ENCODE results near the gene KCTD2. TPM values are rescaled to one million over a fixed set of nuclear protein-coding genes. Genes with fewer than 3 reads are reported as not detected.

Gene KCTD2
- total and polyA plus RNA-seq, 2 of the 13 experiments (the other 11 are each of a cell fraction or from before 2014, with no cell fraction given) = 28.3 to 32.6 TPM

DNA sequence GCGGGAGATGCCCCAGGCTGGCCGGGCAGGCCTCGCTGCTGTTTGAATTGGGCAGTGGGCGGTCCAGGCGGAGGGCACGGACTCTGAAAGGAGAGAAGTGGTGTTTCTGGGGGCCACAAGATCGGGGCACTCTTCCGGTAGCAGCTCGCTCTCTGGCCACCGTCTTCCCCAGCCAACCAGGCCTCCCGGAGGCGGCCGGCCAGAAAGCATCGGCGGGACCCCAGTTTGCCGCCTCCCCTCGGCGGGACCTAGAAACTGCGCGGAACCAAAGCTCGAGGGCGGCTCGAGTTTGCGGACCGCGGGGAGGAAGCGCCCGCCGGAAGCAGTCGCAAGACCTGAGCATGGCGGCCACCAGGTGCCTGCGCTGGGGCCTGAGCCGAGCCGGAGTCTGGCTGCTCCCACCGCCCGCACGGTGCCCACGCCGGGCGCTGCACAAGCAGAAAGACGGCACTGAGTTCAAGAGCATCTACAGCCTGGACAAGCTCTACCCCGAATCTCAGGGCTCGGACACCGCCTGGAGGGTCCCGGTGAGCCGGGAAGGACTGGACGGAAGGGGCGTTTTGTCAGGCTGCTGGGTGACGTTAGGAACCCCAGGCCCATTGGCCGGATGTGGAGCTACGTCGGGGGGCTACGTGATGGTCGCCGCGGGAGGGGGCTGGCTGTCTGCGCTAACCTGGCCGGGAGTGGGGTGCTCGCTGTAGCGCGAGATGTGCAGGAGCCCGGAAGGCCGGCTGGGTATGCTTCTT, 34.5 kb upstream of the KCTD2 start, which contains the start of gene MRPL58 (continued):
- TF ChIP-seq, protein P1, sequence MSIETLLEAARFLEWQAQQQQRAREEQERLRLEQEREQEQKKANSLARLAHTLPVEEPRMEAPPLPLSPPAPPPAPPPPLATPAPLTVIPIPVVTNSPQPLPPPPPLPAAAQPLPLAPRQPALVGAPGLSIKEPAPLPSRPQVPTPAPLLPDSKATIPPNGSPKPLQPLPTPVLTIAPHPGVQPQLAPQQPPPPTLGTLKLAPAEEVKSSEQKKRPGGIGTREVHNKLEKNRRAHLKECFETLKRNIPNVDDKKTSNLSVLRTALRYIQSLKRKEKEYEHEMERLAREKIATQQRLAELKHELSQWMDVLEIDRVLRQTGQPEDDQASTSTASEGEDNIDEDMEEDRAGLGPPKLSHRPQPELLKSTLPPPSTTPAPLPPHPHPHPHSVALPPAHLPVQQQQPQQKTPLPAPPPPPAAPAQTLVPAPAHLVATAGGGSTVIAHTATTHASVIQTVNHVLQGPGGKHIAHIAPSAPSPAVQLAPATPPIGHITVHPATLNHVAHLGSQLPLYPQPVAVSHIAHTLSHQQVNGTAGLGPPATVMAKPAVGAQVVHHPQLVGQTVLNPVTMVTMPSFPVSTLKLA (IDR thresholded peaks at IDR 0.05) = peak; percentile 20; the same call in 1 of the 2 replicates
- peak; percentile 57 for TF ChIP-seq BHLHE40 (IDR thresholded peaks at IDR 0.05; ENCODE audit: low read length)
- no peak; the same call in 1 of the 2 replicates for TF ChIP-seq GATA4 (IDR thresholded peaks at IDR 0.05; ENCODE audit: borderline replicate concordance, low read depth)
- peak; percentile 95; the same call in 1 of the 2 replicates for TF ChIP-seq ZNF782 (CRISPR knock-in tag; IDR thresholded peaks at IDR 0.05; ENCODE audit: borderline replicate concordance)
- peak; percentile 99 for TF ChIP-seq RBM39 (IDR thresholded peaks at IDR 0.05; ENCODE audit: low read depth, low read length, poor library complexity, severe bottlenecking)
- TF ChIP-seq, protein P2, sequence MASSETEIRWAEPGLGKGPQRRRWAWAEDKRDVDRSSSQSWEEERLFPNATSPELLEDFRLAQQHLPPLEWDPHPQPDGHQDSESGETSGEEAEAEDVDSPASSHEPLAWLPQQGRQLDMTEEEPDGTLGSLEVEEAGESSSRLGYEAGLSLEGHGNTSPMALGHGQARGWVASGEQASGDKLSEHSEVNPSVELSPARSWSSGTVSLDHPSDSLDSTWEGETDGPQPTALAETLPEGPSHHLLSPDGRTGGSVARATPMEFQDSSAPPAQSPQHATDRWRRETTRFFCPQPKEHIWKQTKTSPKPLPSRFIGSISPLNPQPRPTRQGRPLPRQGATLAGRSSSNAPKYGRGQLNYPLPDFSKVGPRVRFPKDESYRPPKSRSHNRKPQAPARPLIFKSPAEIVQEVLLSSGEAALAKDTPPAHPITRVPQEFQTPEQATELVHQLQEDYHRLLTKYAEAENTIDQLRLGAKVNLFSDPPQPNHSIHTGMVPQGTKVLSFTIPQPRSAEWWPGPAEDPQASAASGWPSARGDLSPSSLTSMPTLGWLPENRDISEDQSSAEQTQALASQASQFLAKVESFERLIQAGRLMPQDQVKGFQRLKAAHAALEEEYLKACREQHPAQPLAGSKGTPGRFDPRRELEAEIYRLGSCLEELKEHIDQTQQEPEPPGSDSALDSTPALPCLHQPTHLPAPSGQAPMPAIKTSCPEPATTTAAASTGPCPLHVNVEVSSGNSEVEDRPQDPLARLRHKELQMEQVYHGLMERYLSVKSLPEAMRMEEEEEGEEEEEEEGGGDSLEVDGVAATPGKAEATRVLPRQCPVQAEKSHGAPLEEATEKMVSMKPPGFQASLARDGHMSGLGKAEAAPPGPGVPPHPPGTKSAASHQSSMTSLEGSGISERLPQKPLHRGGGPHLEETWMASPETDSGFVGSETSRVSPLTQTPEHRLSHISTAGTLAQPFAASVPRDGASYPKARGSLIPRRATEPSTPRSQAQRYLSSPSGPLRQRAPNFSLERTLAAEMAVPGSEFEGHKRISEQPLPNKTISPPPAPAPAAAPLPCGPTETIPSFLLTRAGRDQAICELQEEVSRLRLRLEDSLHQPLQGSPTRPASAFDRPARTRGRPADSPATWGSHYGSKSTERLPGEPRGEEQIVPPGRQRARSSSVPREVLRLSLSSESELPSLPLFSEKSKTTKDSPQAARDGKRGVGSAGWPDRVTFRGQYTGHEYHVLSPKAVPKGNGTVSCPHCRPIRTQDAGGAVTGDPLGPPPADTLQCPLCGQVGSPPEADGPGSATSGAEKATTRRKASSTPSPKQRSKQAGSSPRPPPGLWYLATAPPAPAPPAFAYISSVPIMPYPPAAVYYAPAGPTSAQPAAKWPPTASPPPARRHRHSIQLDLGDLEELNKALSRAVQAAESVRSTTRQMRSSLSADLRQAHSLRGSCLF (CRISPR knock-in tag; IDR thresholded peaks at IDR 0.05; ENCODE audit: borderline replicate concordance) = no peak; the same call in 1 of the 2 replicates
- TF ChIP-seq, protein P3, sequence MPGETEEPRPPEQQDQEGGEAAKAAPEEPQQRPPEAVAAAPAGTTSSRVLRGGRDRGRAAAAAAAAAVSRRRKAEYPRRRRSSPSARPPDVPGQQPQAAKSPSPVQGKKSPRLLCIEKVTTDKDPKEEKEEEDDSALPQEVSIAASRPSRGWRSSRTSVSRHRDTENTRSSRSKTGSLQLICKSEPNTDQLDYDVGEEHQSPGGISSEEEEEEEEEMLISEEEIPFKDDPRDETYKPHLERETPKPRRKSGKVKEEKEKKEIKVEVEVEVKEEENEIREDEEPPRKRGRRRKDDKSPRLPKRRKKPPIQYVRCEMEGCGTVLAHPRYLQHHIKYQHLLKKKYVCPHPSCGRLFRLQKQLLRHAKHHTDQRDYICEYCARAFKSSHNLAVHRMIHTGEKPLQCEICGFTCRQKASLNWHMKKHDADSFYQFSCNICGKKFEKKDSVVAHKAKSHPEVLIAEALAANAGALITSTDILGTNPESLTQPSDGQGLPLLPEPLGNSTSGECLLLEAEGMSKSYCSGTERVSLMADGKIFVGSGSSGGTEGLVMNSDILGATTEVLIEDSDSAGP (CRISPR knock-in tag; IDR thresholded peaks at IDR 0.05; ENCODE audit: borderline replicate concordance) = peak; percentile 98
- TF ChIP-seq, protein P4, sequence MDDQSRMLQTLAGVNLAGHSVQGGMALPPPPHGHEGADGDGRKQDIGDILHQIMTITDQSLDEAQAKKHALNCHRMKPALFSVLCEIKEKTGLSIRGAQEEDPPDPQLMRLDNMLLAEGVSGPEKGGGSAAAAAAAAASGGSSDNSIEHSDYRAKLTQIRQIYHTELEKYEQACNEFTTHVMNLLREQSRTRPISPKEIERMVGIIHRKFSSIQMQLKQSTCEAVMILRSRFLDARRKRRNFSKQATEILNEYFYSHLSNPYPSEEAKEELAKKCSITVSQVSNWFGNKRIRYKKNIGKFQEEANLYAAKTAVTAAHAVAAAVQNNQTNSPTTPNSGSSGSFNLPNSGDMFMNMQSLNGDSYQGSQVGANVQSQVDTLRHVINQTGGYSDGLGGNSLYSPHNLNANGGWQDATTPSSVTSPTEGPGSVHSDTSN (CRISPR knock-in tag; IDR thresholded peaks at IDR 0.05; ENCODE audit: borderline replicate concordance) = peak; percentile 71; the same call in 1 of the 2 replicates
- TF ChIP-seq POGZ (CRISPR knock-in tag; IDR thresholded peaks at IDR 0.05) = peak; percentile 98
- TF ChIP-seq CHD2 (IDR thresholded peaks at IDR 0.05; ENCODE audit: low read depth, low read length) = peak; percentile 81
- TF ChIP-seq, protein P5, sequence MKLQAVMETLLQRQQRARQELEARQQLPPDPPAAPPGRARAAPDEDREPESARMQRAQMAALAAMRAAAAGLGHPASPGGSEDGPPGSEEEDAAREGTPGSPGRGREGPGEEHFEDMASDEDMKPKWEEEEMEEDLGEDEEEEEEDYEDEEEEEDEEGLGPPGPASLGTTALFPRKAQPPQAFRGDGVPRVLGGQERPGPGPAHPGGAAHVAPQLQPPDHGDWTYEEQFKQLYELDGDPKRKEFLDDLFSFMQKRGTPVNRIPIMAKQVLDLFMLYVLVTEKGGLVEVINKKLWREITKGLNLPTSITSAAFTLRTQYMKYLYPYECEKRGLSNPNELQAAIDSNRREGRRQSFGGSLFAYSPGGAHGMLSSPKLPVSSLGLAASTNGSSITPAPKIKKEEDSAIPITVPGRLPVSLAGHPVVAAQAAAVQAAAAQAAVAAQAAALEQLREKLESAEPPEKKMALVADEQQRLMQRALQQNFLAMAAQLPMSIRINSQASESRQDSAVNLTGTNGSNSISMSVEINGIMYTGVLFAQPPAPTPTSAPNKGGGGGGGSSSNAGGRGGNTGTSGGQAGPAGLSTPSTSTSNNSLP (IDR thresholded peaks at IDR 0.05; ENCODE audit: low read depth, low read length) = no peak
- TF ChIP-seq CENPT (CRISPR knock-in tag; IDR thresholded peaks at IDR 0.05; ENCODE audit: low read depth) = peak; percentile 98
- TF ChIP-seq DNMT1 (CRISPR knock-in tag; IDR thresholded peaks at IDR 0.05) = peak; percentile 91; the same call in 1 of the 2 replicates
- peak; percentile 83; the same call in 1 of the 2 replicates for TF ChIP-seq ZNF180 (CRISPR knock-in tag; IDR thresholded peaks at IDR 0.05; ENCODE audit: borderline replicate concordance, low read depth)

All from HepG2 (cell line).